IMR-90 (cell line): ENCODE measurements around the gene PBLD. TPM values are rescaled to one million over a fixed set of nuclear protein-coding genes. Genes with fewer than 3 reads are reported as not detected.

Experiments used
- ATAC-seq: fragments of 200-7000 bp; cut with Tn5 transposase; 2 replicates; pipeline ENCODE4 v1.9.1; 2020; ENCODE audit warnings: low read depth, mild to moderate bottlenecking, moderate library complexity
- BruUV-seq: library from RNA; stranded (reverse); fragments of 400-500 nt; replicated peaks from 2 replicates; lab custom pipeline; 2021; lab: Mats Ljungman, UMichigan
- CTCF ChIA-PET: fragments of 300-600 bp; formaldehyde crosslinking; extraction: SDS; loops from one replicate; lab custom pipeline; 2021; ENCODE audit warnings: antibody characterized with exemption; lab: Yijun Ruan, JAX
- POLR2A ChIA-PET: fragments of 300-600 bp; sonication (Branson Sonifier 250); formaldehyde crosslinking; loops from one replicate; lab custom pipeline; 2022; ENCODE audit warnings: antibody characterized with exemption; ENCODE audit not compliant: unreplicated experiment; lab: Charles Lee
- DNase-seq: peaks from one replicate; pipeline ENCODE4 v3.0.0; 2013
- H2AFZ ChIP-seq: replicated peaks from 2 replicates; pipeline ENCODE3; 2013; ENCODE audit warnings: low read length, mild to moderate bottlenecking; ENCODE audit not compliant: poor library complexity
- H2AK5ac ChIP-seq: 2 replicates; pipeline ENCODE4 v1.6.1; 2013; ENCODE audit warnings: low read depth, low read length, inconsistent platforms
- H2AK9ac ChIP-seq: replicated peaks from 2 replicates; pipeline ENCODE3; 2013; ENCODE audit warnings: mild to moderate bottlenecking, low read depth, low read length, moderate library complexity; ENCODE audit not compliant: poor library complexity
- H2BK120ac ChIP-seq: 2 replicates; pipeline ENCODE4 v1.6.1; 2013; ENCODE audit warnings: low read depth, low read length, inconsistent platforms
- H2BK15ac ChIP-seq: 3 replicates; pipeline ENCODE4 v1.6.1; 2013; ENCODE audit warnings: low read depth, low read length, inconsistent platforms
- H2BK20ac ChIP-seq: 2 replicates; pipeline ENCODE4 v1.6.1; 2013; ENCODE audit warnings: low read depth, mild to moderate bottlenecking, inconsistent platforms, low read length, moderate library complexity
- H2BK5ac ChIP-seq: 2 replicates; pipeline ENCODE4 v1.6.1; 2013; ENCODE audit warnings: mild to moderate bottlenecking, low read depth, low read length, inconsistent platforms; ENCODE audit not compliant: poor library complexity, severe bottlenecking
- H3K14ac ChIP-seq: replicated peaks from 2 replicates; pipeline ENCODE4 v1.6.1; 2013; ENCODE audit warnings: low read depth, low read length, inconsistent platforms
- H3K18ac ChIP-seq: 2 replicates; pipeline ENCODE4 v1.6.1; 2013; ENCODE audit warnings: low read depth, low read length, control low read depth
- H3K23ac ChIP-seq: 2 replicates; pipeline ENCODE4 v1.6.1; 2013; ENCODE audit warnings: low read depth, low read length, inconsistent platforms
- H3K27ac ChIP-seq: 2 replicates; pipeline ENCODE4 v1.5.1; 2013; ENCODE audit warnings: mild to moderate bottlenecking, control low read depth, low read length; ENCODE audit not compliant: insufficient read depth
- H3K27me3 ChIP-seq: 2 replicates; pipeline ENCODE4 v1.6.1; 2013; ENCODE audit warnings: low read length; ENCODE audit not compliant: control insufficient read depth, insufficient read depth
- H3K36me3 ChIP-seq: 2 replicates; pipeline ENCODE4 v1.6.1; 2013; ENCODE audit warnings: low read length, mixed read lengths; ENCODE audit not compliant: control insufficient read depth, insufficient read depth
- H3K4ac ChIP-seq: 2 replicates; pipeline ENCODE4 v1.6.1; 2013; ENCODE audit warnings: low read depth, low read length, inconsistent platforms
- H3K4me1 ChIP-seq: 2 replicates; pipeline ENCODE4 v1.6.1; 2013; ENCODE audit warnings: low read length, mixed read lengths; ENCODE audit not compliant: control insufficient read depth, insufficient read depth
- H3K4me2 ChIP-seq: 2 replicates; pipeline ENCODE4 v1.6.1; 2013; ENCODE audit warnings: low read depth, mild to moderate bottlenecking, control low read depth, low read length, moderate library complexity
- H3K4me3 ChIP-seq: 2 replicates; pipeline ENCODE4 v1.5.1; 2013; ENCODE audit warnings: low read depth, mild to moderate bottlenecking, control low read depth, low read length, moderate library complexity; ENCODE audit not compliant: insufficient read depth
- H3K56ac ChIP-seq: 2 replicates; pipeline ENCODE4 v1.6.1; 2013; ENCODE audit warnings: low read length, inconsistent platforms; ENCODE audit not compliant: insufficient read depth; ENCODE audit errors: extremely low read depth
- H3K79me1 ChIP-seq, 2 experiments: 2 replicates each; pipeline ENCODE4 v1.6.1; 2013; ENCODE audit warnings: low read length in 2 of 2, inconsistent platforms in 1 of 2, low read depth in 1 of 2
- H3K9ac ChIP-seq: 2 replicates; pipeline ENCODE4 v1.6.1; 2013; ENCODE audit warnings: low read depth, low read length, control low read depth
- H3K9me1 ChIP-seq: 2 replicates; pipeline ENCODE4 v1.6.1; 2013; ENCODE audit warnings: low read length, inconsistent platforms; ENCODE audit not compliant: insufficient read depth
- H3K9me3 ChIP-seq: 2 replicates; pipeline ENCODE4 v1.6.1; 2013; ENCODE audit warnings: low read length; ENCODE audit not compliant: control insufficient read depth, insufficient read depth
- H4K20me1 ChIP-seq: 2 replicates; pipeline ENCODE4 v1.6.1; 2013; ENCODE audit warnings: low read length, inconsistent platforms; ENCODE audit not compliant: insufficient read depth
- H4K5ac ChIP-seq: 2 replicates; pipeline ENCODE4 v1.6.1; 2013; ENCODE audit warnings: mild to moderate bottlenecking, low read depth, low read length, control low read depth
- H4K8ac ChIP-seq, 2 experiments: 2 replicates each; pipeline ENCODE4 v1.6.1; 2013; ENCODE audit warnings: low read depth in 2 of 2, low read length in 2 of 2, control low read depth in 1 of 2, inconsistent platforms in 1 of 2
- H4K91ac ChIP-seq: 2 replicates; pipeline ENCODE4 v1.6.1; 2013; ENCODE audit warnings: low read depth, low read length, inconsistent platforms; ENCODE audit not compliant: insufficient read depth
- BHLHE40 ChIP-seq: fragments of 150-350 bp; IDR thresholded peaks from 2 replicates; pipeline ENCODE4 v1.6.1; 2016; ENCODE audit warnings: mild to moderate bottlenecking, low read depth, low read length
- CEBPB ChIP-seq: IDR thresholded peaks from 2 replicates; pipeline ENCODE4 v1.6.1; 2012; ENCODE audit warnings: low read depth, low read length, improper control_type of control experiment
- CHD1 ChIP-seq: IDR thresholded peaks from 2 replicates; pipeline ENCODE4 v1.6.1; 2012; ENCODE audit warnings: low read depth, low read length, improper control_type of control experiment
- ELK1 ChIP-seq: fragments of 150-350 bp; IDR thresholded peaks from 2 replicates; pipeline ENCODE4 v1.6.1; 2016; ENCODE audit warnings: low read depth, mild to moderate bottlenecking, low read length, moderate library complexity, borderline replicate concordance
- FOS ChIP-seq: fragments of 150-350 bp; IDR thresholded peaks from 2 replicates; pipeline ENCODE4 v1.6.1; 2016; ENCODE audit warnings: low read depth, low read length
- MAFK ChIP-seq: IDR thresholded peaks from 2 replicates; pipeline ENCODE4 v1.6.1; 2012; ENCODE audit warnings: low read depth, low read length, improper control_type of control experiment
- MAZ ChIP-seq: IDR thresholded peaks from 2 replicates; pipeline ENCODE4 v1.6.1; 2012; ENCODE audit warnings: low read depth, mild to moderate bottlenecking, low read length, improper control_type of control experiment, moderate library complexity, borderline replicate concordance
- MXI1 ChIP-seq: IDR thresholded peaks from 2 replicates; pipeline ENCODE4 v1.6.1; 2012; ENCODE audit warnings: low read depth, mild to moderate bottlenecking, low read length, moderate library complexity, borderline replicate concordance
- NFE2L2 ChIP-seq: fragments of 150-350 bp; IDR thresholded peaks from 2 replicates; pipeline ENCODE4 v1.6.1; 2016; ENCODE audit warnings: low read depth, mild to moderate bottlenecking, low read length
- POLR2A ChIP-seq: IDR thresholded peaks from 2 replicates; pipeline ENCODE4 v1.6.1; 2012; ENCODE audit warnings: mild to moderate bottlenecking, low read depth, low read length
- RAD21 ChIP-seq: IDR thresholded peaks from 2 replicates; pipeline ENCODE4 v1.6.1; 2012; ENCODE audit warnings: low read length, improper control_type of control experiment
- RCOR1 ChIP-seq: IDR thresholded peaks from 2 replicates; pipeline ENCODE4 v1.6.1; 2012; ENCODE audit warnings: mild to moderate bottlenecking, low read length, improper control_type of control experiment; ENCODE audit not compliant: insufficient replicate concordance
- RFX5 ChIP-seq: IDR thresholded peaks from 2 replicates; pipeline ENCODE4 v1.8.0; 2012; ENCODE audit warnings: low read depth, mild to moderate bottlenecking, low read length, moderate library complexity
- SMC3 ChIP-seq: fragments of 150-350 bp; IDR thresholded peaks from 2 replicates; pipeline ENCODE4 v1.6.1; 2016; ENCODE audit warnings: low read depth, mild to moderate bottlenecking, antibody characterized with exemption, low read length, moderate library complexity
- USF2 ChIP-seq: fragments of 150-350 bp; IDR thresholded peaks from 2 replicates; pipeline ENCODE4 v1.6.1; 2017; ENCODE audit warnings: mild to moderate bottlenecking, antibody characterized with exemption, low read length, low read depth
- WGBS, 2 experiments: methylation state at CpG; one replicate each; pipeline versions ENCODE4 v1.1.5 to v1.1.7; 2013; ENCODE audit warnings: missing lambda C conversion rate in 2 of 2; ENCODE audit not compliant: insufficient read length in 1 of 2; ENCODE audit errors: extremely low coverage in 2 of 2; 5-methylcytosine and 5-hydroxymethylcytosine counted together
- dilution Hi-C: fragments of 300-500 bp; cut with HindIII; formaldehyde crosslinking; loops from one replicate; pipeline ENCODE4 v1.14.3; 2018; ENCODE audit warnings: low sequenced_read_pairs; ENCODE audit not compliant: unreplicated experiment
- in situ Hi-C: fragments of 300-500 bp; cut with MboI; formaldehyde crosslinking; loops from 3 replicates; pipeline ENCODE4 v1.14.3; 2019; ENCODE audit warnings: low sequenced_read_pairs, inconsistent platforms, mixed read lengths
- intact Hi-C: fragments of 100-400 bp; cut with micrococcal nuclease; formaldehyde crosslinking; loops from 2 replicates; pipeline ENCODE4 v1.10.0; 2022
- polyA plus RNA-seq, 3 experiments: library from polyadenylated mRNA; depleted of rRNA; stranded (reverse); fragments of >200 nt; gene quantifications; 2 replicates each; pipeline ENCODE4 v1.2.3, GENCODE V29; 2012; ENCODE audit warnings: low replicate concordance in 1 of 3
- total RNA-seq: library from RNA; depleted of rRNA; stranded (reverse); fragments of >200 nt; gene quantifications from 2 replicates; pipeline ENCODE4 v1.2.3, GENCODE V29; 2012
- TF ChIP-seq, protein P1 (sequence below): conservative IDR thresholded peaks from 2 replicates; pipeline ENCODE4 v1.5.1; 2012; ENCODE audit warnings: mild to moderate bottlenecking, low read depth, low read length, improper control_type of control experiment

PBLD gene
- total and polyA plus RNA-seq, 2 of the 4 experiments (the other 2 are of a cell fraction), result 3.3 to 5.7 TPM

- no peak overlapping the region for H4K8ac ChIP-seq
- ChIA-PET CTCF (no interaction called here), POLR2A (no interaction called here)
- in situ Hi-C loops (no loop called here), dilution Hi-C loops (no loop called here), intact Hi-C loops (no loop called here)
- H4K91ac ChIP-seq, result no peak overlapping the region
- peaks cover 41% of the 10 kb centered on the region for H3K36me3 ChIP-seq
- H4K5ac ChIP-seq, result no peak overlapping the region
- no CpG with 5 or more reads among the region's 5 CpGs for WGBS, 2 experiments
- no peak overlapping the region for H2BK20ac ChIP-seq
- no peak overlapping the region for H3K4me3 ChIP-seq
- no peaks in the 10 kb centered on the region for H3K27me3 ChIP-seq
- H3K79me1 ChIP-seq, result peaks cover 0 to 2% of the 10 kb centered on the region in 2 experiments; a peak in 1 of 4 replicates
- no peak overlapping the region for H3K4ac ChIP-seq
- H3K9me1 ChIP-seq, result no peaks in the 10 kb centered on the region
- ATAC-seq (no peak), DNase-seq (no peak)
- 0 out of 2 replicates have a peak, but pooled peaks cover 2% of the 10 kb centered on the region for H3K9me3 ChIP-seq
- no peak overlapping the region for H3K14ac ChIP-seq
- H3K9ac ChIP-seq, result no peak overlapping the region
- no peaks in the 10 kb centered on the region for H4K20me1 ChIP-seq
- no TSS peak for BruUV-seq
- H2BK5ac ChIP-seq, result no peak overlapping the region
- H3K56ac ChIP-seq, result no peak overlapping the region
- no peak overlapping the region for H2BK120ac ChIP-seq
- no peak overlapping the region for H2BK15ac ChIP-seq
- no peak overlapping the region for H2AK5ac ChIP-seq
- H3K4me2 ChIP-seq, result no peak overlapping the region
- no peak overlapping the region for H2AK9ac ChIP-seq
- no peak overlapping the region for H2AFZ ChIP-seq
- H3K27ac ChIP-seq, result no peak overlapping the region
- no peaks in the 10 kb centered on the region for H3K4me1 ChIP-seq
- no peak for TF ChIP-seq CEBPB
- TF ChIP-seq RCOR1, result no peak
- TF ChIP-seq MXI1, result no peak
- TF ChIP-seq ELK1, result no peak
- no peak for TF ChIP-seq BHLHE40
- no peak for TF ChIP-seq USF2
- no peak for TF ChIP-seq MAFK
- TF ChIP-seq NFE2L2, result no peak
- TF ChIP-seq SMC3, result no peak
- TF ChIP-seq MAZ, result no peak
- no peak for TF ChIP-seq POLR2A
- TF ChIP-seq RAD21, result no peak
- TF ChIP-seq, protein P1, sequence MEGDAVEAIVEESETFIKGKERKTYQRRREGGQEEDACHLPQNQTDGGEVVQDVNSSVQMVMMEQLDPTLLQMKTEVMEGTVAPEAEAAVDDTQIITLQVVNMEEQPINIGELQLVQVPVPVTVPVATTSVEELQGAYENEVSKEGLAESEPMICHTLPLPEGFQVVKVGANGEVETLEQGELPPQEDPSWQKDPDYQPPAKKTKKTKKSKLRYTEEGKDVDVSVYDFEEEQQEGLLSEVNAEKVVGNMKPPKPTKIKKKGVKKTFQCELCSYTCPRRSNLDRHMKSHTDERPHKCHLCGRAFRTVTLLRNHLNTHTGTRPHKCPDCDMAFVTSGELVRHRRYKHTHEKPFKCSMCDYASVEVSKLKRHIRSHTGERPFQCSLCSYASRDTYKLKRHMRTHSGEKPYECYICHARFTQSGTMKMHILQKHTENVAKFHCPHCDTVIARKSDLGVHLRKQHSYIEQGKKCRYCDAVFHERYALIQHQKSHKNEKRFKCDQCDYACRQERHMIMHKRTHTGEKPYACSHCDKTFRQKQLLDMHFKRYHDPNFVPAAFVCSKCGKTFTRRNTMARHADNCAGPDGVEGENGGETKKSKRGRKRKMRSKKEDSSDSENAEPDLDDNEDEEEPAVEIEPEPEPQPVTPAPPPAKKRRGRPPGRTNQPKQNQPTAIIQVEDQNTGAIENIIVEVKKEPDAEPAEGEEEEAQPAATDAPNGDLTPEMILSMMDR, result no peak
- no peak for TF ChIP-seq CHD1
- no peak for TF ChIP-seq FOS
- no peak for TF ChIP-seq RFX5
- no peak overlapping the region for H3K18ac ChIP-seq
- H3K23ac ChIP-seq, result no peak overlapping the region
Measured at GRCh38 chr10:68366600-68366999, 33.9 kb upstream of the PBLD start.
